HCT116 (cell line): ENCODE results near the gene ARL15. TPM values are rescaled to one million over a fixed set of nuclear protein-coding genes. Genes with fewer than 3 reads are reported as not detected.

Experiments
- ATAC-seq: fragments of 200-7000 bp; cut with Tn5 transposase; 2 replicates; pipeline ENCODE4 v1.9.1; 2020; ENCODE audit warnings: mild to moderate bottlenecking, moderate library complexity
- BruUV-seq: library from RNA; stranded (reverse); fragments of 400-500 nt; replicated peaks from 2 replicates; lab custom pipeline; 2021; lab: Mats Ljungman, UMichigan
- CTCF ChIA-PET: fragments of 300-600 bp; sonication (Branson Sonifier 250); formaldehyde crosslinking; loops from one replicate; lab custom pipeline; 2021; ENCODE audit warnings: antibody characterized with exemption; lab: Charles Lee
- POLR2A ChIA-PET: fragments of 300-600, 350-600 bp; sonication (Branson Sonifier 250); formaldehyde crosslinking; loops from one replicate; lab custom pipeline; 2021; ENCODE audit warnings: antibody characterized with exemption; lab: Charles Lee
- RAD21 ChIA-PET, 2 experiments: fragments of 300-600 bp; sonication (Branson Sonifier 250); formaldehyde crosslinking; loops; one replicate each; lab custom pipeline; 2023; ENCODE audit warnings: low total read pairs in 2 of 2; ENCODE audit not compliant: uncharacterized antibody in 2 of 2, unreplicated experiment in 2 of 2, low non-redundant PET in 1 of 2; lab: Charles Lee
- DNase-seq: peaks from one replicate; pipeline ENCODE4 v3.0.0-alpha.2; 2010; ENCODE audit warnings: low read depth, low spot score
- H2AFZ ChIP-seq: fragments of 200-600 bp; shearing (Covaris generic), sonication (generic); 2 replicates; pipeline ENCODE4 v1.6.1; 2017; ENCODE audit warnings: low read depth, mixed run types, mixed read lengths, antibody characterized with exemption, low read length; ENCODE audit not compliant: poor library complexity, severe bottlenecking
- H3K27ac ChIP-seq: 2 replicates; pipeline ENCODE4 v1.5.1; 2012; ENCODE audit warnings: low read depth, low read length
- H3K27me3 ChIP-seq: fragments of 200-600 bp; sonication (generic); 2 replicates; pipeline ENCODE4 v1.6.1; 2016; ENCODE audit warnings: mixed run types, low read length, mixed read lengths; ENCODE audit not compliant: insufficient read depth
- H3K36me3 ChIP-seq, 2 experiments: fragments of 200-500 bp in 1 of 2; fragments of 200-600 bp in 1 of 2; sonication (Bioruptor generic) in 1 of 2; sonication (generic) in 1 of 2; 2 replicates each; pipeline versions ENCODE4 v1.5.1 to v1.6.1; 2014 to 2016; ENCODE audit warnings: low read length in 2 of 2, inconsistent platforms in 1 of 2, mixed read lengths in 1 of 2, mixed run types in 1 of 2; ENCODE audit not compliant: insufficient read depth in 2 of 2, control insufficient read depth in 1 of 2
- H3K4me1 ChIP-seq, 2 experiments: fragments of 200-600 bp in 1 of 2; sonication (generic) in 1 of 2; 2 replicates each; pipeline versions ENCODE4 v1.5.1 to v1.6.1; 2012 to 2017; ENCODE audit warnings: low read length in 2 of 2, inconsistent platforms in 1 of 2, mild to moderate bottlenecking in 1 of 2, mixed read lengths in 1 of 2, mixed run types in 1 of 2, moderate library complexity in 1 of 2; ENCODE audit not compliant: insufficient read depth in 2 of 2, control insufficient read depth in 1 of 2
- H3K4me2 ChIP-seq: fragments of 200-600 bp; sonication (generic); 2 replicates; pipeline ENCODE4 v1.6.1; 2017; ENCODE audit warnings: mixed run types, low read length, mixed read lengths
- H3K4me3 ChIP-seq, 2 experiments: fragments of 200-600 bp in 1 of 2; sonication (generic) in 1 of 2; replicated peaks in 1 of 2; 2 replicates each; pipeline ENCODE4 v1.5.1; 2011 to 2016; ENCODE audit warnings: low read length in 2 of 2, control low read depth in 1 of 2, low read depth in 1 of 2, mild to moderate bottlenecking in 1 of 2, mixed read lengths in 1 of 2, mixed run types in 1 of 2
- H3K79me2 ChIP-seq: fragments of 200-600 bp; sonication (generic); 2 replicates; pipeline ENCODE4 v1.6.1; 2017; ENCODE audit warnings: mild to moderate bottlenecking, mixed run types, low read length, moderate library complexity, mixed read lengths; ENCODE audit not compliant: insufficient read depth
- H3K9ac ChIP-seq: fragments of 200-600 bp; sonication (generic); 2 replicates; pipeline ENCODE4 v1.6.1; 2016; ENCODE audit warnings: low read length, mixed read lengths
- H3K9me2 ChIP-seq: fragments of 200-600 bp; sonication (generic), shearing (Covaris generic); 2 replicates; pipeline ENCODE4 v1.6.1; 2017; ENCODE audit warnings: mixed run types, mild to moderate bottlenecking, moderate library complexity; ENCODE audit not compliant: insufficient read depth
- H3K9me3 ChIP-seq, 2 experiments: fragments of 200-500 bp in 1 of 2; fragments of 200-600 bp in 1 of 2; sonication (Bioruptor generic) in 1 of 2; sonication (generic) in 1 of 2; 2 replicates each; pipeline ENCODE4 v1.6.1; 2014 to 2017; ENCODE audit warnings: low read length in 2 of 2, mixed read lengths in 2 of 2, inconsistent platforms in 1 of 2, low read depth in 1 of 2, mild to moderate bottlenecking in 1 of 2, mixed run types in 1 of 2, moderate library complexity in 1 of 2; ENCODE audit not compliant: control insufficient read depth in 1 of 2, insufficient read depth in 1 of 2
- H4K20me1 ChIP-seq: fragments of 200-600 bp; sonication (generic), shearing (Covaris generic); 2 replicates; pipeline ENCODE4 v1.6.1; 2017; ENCODE audit warnings: mixed run types, mild to moderate bottlenecking, moderate library complexity; ENCODE audit not compliant: insufficient read depth
- EGR1 ChIP-seq: IDR thresholded peaks from 2 replicates; pipeline ENCODE4 v1.6.1; 2012; ENCODE audit warnings: low read depth
- ELF1 ChIP-seq: IDR thresholded peaks from 2 replicates; pipeline ENCODE4 v1.6.1; 2012; ENCODE audit warnings: low read depth, borderline replicate concordance
- FOSL1 ChIP-seq: IDR thresholded peaks from 2 replicates; pipeline ENCODE4 v1.6.1; 2012; ENCODE audit warnings: low read depth
- JUND ChIP-seq: IDR thresholded peaks from 2 replicates; pipeline ENCODE4 v1.6.1; 2012
- MAX ChIP-seq: IDR thresholded peaks from 2 replicates; pipeline ENCODE4 v1.6.1; 2012
- RAD21 ChIP-seq: IDR thresholded peaks from 2 replicates; pipeline ENCODE4 v1.6.1; 2012; ENCODE audit warnings: low read depth, mild to moderate bottlenecking
- REST ChIP-seq: IDR thresholded peaks from 2 replicates; pipeline ENCODE4 v1.6.1; 2012; ENCODE audit warnings: low read depth
- SP1 ChIP-seq: IDR thresholded peaks from 2 replicates; pipeline ENCODE4 v1.6.1; 2012; ENCODE audit warnings: low read depth
- YY1 ChIP-seq: IDR thresholded peaks from 2 replicates; pipeline ENCODE4 v1.6.1; 2011; ENCODE audit warnings: low read length, low read depth, moderate library complexity, mild to moderate bottlenecking; ENCODE audit not compliant: insufficient replicate concordance; ENCODE audit errors: extremely low read depth
- ZFX ChIP-seq: fragments of 450-650 bp; IDR thresholded peaks from 2 replicates; pipeline ENCODE4 v1.6.1; 2017
- ZNF274 ChIP-seq: fragments of 200-500 bp; sonication (Bioruptor generic); IDR thresholded peaks from 2 replicates; pipeline ENCODE4 v1.6.1; 2014; ENCODE audit warnings: mild to moderate bottlenecking, low read depth, low read length, inconsistent platforms
- intact Hi-C: fragments of 100-400 bp; cut with micrococcal nuclease; formaldehyde crosslinking; loops from 2 replicates; pipeline ENCODE4 v1.10.0; 2022
- total RNA-seq: library from RNA; stranded (reverse); gene quantifications from one replicate; pipeline ENCODE4 v1.2.1, GENCODE V29; 2021; ENCODE audit not compliant: unreplicated experiment

The ARL15 gene
- total RNA-seq, 1 experiment from 2014 or later: 15.0 TPM

GRCh38 chr5:53923961-53924360 lies 386.4 kb downstream of the ARL15 start:
- TF ChIP-seq SP1 (no peak), ZNF274 (no peak), EGR1 (no peak), RAD21 (no peak), ELF1 (no peak), ZFX (no peak), FOSL1 (no peak), JUND (no peak), MAX (no peak), YY1 (no peak), REST (no peak)
- no peak for ATAC-seq

More at GRCh38 chr5:53923961-53924360, 386.4 kb downstream of the ARL15 start:
- ChIA-PET CTCF (no interaction called here), POLR2A (no interaction called here), RAD21 (no interaction called here)
- Histone ChIP-seq H3K4me3 (no peak overlapping the region), H3K9me2 (no peaks in the 10 kb centered on the region), H2AFZ (no peak overlapping the region), H3K9me3 (no peaks in the 10 kb centered on the region), H3K27ac (no peak overlapping the region), H4K20me1 (no peaks in the 10 kb centered on the region), H3K9ac (no peak overlapping the region), H3K27me3 (no peaks in the 10 kb centered on the region), H3K4me2 (no peak overlapping the region), H3K79me2 (no peaks in the 10 kb centered on the region), H3K36me3 (no peaks in the 10 kb centered on the region), H3K4me1 (no peaks in the 10 kb centered on the region)
- no TSS peak for BruUV-seq
- intact Hi-C loops: no loop called here
- DNase-seq: no peak
